Pons (tissue), 1 donor: ENCODE measurements around the gene MATN4.
"Not testable (repeated sequence)": the region's sequence is repeated elsewhere in the genome, so short reads cannot be mapped to it uniquely, and the experiment has no call there.

ENCODE experiments used
- DNase-seq: peaks from one replicate; pipeline ENCODE4 v3.0.0-alpha.2; 2016; ENCODE audit warnings: low spot score

Gene MATN4, protein sequence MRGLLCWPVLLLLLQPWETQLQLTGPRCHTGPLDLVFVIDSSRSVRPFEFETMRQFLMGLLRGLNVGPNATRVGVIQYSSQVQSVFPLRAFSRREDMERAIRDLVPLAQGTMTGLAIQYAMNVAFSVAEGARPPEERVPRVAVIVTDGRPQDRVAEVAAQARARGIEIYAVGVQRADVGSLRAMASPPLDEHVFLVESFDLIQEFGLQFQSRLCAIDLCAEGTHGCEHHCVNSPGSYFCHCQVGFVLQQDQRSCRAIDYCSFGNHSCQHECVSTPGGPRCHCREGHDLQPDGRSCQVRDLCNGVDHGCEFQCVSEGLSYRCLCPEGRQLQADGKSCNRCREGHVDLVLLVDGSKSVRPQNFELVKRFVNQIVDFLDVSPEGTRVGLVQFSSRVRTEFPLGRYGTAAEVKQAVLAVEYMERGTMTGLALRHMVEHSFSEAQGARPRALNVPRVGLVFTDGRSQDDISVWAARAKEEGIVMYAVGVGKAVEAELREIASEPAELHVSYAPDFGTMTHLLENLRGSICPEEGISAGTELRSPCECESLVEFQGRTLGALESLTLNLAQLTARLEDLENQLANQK

DNA sequence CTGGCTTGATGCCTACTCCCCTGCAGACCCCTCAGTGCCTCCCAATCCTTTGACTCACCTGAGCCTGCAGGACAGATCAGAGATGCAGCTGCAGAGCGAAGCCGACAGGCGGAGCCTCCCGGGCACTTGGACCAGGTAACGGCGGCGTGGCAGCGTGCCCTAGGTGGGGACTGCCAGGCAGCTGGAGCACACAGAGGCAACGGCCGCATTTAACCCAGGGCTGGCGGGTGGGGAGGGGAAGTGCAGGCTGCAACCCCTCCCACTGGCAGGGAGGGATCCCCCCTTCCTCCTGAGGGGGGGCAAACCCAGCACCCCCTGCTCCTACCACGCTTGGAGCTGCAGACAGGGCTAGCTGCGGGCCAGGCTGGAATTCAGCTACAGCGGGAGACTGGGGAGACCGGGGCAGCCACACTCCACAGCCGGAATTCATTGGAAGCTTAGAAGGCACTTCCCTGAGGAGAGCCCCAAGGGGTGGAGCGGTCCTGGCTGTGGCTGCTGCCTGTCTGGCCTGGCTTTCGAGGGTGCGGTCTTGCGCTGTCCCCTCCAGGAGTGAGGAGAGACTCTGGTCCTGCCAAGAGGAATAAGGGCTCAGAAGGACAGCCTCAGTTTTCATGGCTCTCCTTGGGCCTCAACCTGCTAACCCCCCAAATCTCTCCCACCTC, at the start of gene MATN4:
TSS of gene MATN4 (minus strand) at position 183 of the 662 bp plus-strand sequence. CDS start 2,717 bp downstream, outside the sequence.
- no peak for DNase-seq

DNA sequence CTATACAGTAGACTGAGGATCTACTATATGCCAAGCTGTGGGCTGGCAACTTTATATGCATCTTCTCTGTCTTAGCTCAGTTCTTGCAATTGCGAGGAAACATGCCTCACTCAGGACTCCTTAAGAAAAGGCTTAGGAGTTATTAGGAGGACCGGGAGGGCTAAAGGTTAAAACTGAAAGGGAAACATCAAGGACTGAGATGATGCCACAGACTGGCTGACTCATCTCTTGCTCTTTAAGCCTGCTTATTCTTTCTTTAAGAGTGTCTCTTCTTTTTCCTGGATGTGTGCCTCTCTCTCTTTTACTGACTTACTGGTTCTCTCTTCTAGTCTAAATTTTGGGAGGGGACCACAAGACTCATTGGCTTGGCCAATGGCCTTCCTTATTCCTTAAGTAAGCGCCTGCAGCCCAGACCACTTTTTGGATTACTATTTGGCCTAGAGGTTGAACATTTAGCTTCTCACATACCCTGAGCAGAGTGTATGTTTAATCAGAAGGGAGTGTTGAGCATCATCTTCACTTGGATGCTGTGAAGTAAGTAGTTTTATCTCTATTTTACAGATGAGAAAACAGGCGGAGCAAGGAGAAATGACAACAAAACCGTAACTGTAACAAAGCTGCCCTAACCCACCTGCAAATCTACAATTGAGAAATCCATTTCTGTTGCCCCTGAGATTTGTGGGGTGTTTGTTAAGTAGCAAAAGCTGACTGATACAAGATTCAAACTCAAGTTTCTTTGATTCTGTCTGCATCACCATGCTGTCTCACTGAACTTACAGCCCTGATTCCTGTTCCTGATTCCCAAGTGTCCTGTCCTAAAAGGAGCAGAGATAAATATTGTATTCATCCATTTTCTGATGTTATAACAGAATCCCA, 47.3 kb upstream of the MATN4 start:
- DNase-seq: no peak

DNA sequence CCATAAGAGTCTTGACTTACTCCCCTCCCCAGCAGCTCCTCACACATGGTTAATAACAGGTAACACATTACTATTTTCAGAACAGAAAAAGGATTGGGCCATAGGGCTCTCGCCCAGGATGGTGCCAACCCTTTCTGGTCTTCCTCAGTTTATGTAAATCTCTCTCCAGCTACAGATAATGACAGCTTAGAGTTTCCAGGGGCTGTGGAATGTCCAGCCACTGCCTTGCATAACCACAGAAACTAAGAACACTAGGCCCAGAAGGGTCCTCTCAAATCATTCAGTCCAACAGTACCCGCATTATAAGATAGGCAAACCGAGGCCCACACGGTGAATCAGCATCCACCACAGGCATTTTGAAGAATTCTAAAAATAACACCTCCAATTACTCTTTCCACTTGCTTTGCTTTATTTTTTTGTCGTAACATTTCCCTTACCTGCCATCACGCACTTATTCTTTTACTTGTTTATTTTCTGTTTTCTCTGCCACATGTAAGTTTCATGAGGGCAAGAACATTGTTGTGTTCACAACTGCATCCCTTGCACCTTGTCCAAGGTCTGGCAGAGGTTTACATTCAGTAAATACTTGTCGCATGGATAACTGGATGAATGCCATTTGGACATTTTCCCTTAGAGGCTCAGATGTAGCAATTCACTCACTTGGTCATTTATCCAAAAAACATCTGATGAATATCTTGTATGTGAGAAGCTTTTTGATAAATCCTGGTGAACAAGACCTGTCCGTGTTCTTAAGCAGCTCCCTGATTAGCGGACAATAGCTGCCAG, 46.5 kb upstream of the MATN4 start:
- no peak for DNase-seq

DNA sequence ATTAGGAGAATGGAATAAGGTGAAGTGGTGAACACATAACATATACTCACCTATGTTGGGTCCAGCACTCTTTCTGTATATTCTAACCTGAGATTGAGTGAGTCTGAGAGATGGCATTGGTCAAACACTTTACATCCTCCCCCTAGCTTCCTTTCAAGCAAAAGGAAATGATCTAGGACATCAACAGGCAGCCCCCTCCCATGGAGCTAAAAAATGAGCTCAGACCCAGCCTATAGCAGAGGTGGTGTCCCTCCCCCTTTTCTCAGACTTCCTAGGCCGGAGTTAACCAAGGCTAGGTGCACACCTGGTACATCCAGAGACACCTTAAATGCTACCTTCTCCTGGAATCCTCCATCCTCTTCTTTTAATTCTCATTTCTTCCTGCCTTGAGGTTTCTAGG, 45.6 kb upstream of the MATN4 start:
- no peak for DNase-seq

DNA sequence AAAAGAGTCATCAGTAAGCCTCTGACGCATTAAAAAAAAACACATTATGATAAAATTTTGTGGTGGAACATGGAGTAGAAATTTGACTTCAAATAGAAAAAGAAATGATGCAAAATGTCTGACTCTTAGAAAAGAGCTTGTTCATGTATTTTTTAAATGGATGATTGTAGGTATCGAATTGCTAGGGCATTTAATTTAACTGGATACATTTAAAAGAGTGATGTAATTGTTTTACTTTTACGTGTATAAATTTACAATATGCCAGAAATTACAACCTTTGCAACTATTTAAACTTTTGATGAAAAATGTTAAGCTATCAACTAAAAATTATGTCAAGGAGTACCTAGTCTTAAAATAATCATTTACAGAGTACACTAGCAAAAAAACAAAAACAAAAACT, 44.6 kb upstream of the MATN4 start:
- no peak for DNase-seq

DNA sequence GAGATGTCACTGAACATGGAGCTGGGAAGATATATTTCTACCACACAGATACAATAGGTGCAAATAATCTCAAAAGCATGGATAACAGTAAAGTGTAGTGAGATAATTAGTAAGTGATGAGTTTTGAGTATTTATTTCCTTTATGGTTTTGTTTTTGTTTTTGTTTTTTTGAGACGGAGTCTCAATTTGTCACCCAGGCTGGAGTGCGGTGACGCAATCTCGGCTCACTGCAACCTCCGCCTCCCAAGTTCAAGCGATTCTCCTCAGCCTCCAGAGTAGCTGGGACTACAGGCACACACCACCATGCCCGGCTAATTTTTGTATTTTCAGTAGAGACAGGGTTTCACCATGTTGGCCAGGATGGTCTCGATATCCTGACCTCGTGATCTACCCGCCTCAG, 42.7 kb upstream of the MATN4 start:
- DNase-seq: not testable (repeated sequence)

DNA sequence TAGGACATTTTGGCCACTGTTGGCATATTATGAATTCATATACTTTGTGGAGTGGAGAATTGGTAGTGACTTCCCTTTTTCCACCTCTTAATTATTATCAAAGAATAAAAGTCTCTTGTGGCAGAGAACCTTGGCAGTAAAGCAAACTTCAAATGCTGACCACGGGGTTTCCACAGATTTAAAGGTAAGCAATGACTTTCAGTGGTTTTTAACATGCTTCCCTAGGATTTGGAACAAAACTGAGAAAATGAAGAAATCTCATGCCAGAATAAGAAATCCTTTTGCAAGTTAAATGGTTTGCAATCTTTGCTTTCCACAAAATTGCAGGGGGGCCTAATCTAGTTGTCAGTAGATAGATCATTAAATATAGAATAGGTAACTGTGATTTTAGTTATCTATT, 42.1 kb upstream of the MATN4 start:
- no peak for DNase-seq

DNA sequence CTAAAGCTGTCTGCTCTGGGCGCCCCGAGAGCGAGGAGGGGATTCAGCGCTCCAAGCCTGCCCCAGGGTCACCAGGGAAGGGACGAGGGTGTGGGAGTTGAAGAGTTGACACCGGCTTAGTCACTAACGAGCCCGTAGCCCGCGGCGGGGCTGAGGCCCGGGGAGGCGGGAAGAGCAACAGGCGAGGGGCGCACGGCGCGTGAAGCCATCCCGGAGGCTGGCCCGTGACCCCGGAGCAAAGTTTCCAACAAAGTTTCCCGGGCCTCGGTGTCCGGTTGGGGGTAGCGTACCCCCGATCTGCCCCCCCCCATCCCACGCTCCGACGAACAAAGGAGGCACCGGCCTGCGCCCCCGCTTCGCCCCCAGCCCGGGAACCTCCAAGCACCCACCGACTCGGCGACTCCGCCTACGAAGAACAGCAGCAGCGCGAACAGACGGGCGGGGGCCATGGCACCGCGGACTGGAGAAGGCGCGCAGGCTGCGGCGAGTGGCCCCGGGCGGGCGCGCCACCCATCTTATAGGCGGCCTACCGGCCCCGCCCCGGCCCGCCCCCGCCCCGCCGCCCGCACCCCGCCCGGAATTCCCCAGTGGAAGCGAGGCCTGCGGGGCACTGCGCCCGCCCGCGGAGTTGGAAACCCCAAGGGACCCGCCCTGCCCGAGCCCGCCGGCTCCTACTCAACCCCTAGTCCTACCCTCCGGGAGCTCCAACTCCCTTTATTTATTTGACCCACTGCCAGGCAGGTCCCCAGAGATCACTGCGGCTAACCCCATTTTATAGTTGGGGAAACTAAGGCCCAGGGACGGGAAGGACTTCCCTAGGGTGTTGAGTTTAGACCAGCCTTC, 40.1 kb upstream of the MATN4 start, which contains the start of gene SDC4:
TSS of gene SDC4 (minus strand) at position 489 of the 843 bp plus-strand sequence. CDS start at position 449, 40 bp downstream.
- DNase-seq: no peak

DNA sequence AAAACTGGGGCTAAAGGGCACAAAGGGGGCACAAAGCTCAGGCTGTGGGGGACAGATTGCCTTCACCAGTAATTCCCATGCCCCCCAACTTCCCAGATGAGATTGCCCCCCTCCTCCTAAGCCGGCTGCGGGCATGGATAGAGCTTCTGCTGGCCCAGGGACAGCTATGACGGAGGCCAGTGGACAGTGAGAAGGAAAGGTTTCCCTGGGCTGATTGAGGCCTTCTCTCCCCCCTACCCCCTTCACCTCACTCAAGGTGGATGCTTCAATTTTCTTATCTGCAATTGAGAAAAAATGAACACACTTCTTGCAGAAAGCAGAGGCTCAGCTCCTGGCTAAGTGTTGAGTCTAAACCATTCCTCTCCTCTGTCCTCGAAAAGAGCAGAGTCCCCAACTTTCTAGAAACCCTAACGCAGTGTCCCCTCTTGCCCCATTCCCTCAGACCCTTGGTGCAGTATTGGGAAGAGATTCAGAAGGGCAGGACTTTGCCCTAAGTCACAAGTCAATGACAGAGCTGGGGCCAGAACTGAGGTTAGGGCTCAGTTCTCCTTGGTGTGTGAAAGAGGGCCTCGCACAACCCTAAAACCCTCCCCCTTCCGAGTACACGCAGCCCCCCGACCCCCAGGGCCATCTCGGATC, 39.3 kb upstream of the MATN4 start:
- DNase-seq: no peak

DNA sequence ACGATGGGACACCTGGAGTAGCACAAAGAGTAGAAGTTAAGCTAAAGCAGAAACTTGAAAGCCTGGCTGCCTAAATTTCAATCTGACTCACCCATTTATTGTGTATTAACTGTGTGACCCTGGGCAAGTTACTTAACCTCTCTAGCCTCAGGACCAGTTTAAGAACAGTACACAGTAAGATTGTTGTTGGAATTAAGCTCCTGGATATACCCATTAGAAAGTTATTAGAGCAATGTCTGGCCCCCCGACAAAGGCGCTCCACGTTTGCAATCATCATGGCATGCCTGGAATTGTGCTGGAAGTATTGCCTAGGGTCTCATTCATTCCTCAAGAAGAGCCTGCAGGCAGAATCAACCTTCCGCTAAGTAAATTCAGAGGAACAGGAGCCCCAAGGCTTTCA, 38.8 kb upstream of the MATN4 start:
- no peak for DNase-seq

DNA sequence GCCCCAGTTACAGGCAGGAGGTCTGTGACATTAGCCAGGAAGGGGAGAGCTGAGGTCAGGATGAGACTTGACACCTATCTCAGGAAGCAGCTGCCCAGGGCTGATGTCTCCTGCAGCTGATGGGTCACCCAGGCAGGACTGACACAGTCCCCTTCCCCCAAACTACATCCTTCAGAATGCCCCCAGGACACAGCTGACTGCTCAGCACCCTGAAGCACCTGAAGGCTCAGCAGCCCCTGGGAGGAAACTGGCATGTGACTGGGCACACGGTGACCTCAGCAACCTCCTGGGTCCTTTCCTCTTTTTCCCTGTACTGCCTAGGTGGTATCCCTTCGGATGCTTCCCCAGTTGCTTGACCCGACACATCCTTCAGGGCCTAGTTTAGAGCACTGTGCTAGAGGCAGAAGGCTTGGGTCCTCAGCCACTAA, 38.2 kb upstream of the MATN4 start:
- no peak for DNase-seq

DNA sequence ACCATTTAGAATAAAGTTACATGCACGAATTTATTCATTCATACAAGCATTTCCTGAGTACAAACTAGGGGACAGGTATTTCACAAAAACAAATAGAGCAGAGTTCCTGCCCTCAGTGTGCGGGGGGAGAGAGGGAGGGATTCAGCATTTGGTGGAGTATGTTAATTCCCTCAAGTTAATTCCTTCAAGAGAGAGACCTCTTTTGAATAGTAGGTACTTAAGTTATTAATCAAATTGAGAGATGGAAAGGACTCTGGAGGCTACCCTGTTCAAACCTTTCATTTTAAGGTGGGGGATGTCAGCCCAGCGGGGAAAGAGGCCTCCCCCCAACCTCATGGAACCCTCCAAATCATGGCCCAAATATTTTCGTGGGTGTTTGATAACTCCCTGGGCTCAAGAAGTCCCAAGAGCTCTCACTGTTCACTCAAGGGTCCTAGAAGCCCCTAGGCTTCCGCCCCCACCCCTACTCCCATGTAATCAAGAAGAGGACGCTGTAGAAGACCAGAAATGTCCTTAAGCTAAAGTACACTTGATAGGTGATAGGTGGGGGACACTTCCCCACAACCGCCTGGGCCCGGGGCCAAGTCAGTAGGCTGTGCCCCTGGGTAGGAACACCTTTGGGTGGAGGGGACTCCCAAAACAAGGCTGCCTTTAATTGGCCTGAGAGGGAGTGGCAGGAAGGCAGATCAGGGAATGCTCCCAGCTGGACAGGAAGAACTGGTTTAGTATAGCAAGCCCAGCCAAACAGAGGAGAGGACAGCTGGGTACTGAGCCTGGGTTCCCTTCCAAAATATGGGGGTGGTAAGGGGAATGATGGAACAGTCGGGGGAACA, 37.2 kb upstream of the MATN4 start:
- DNase-seq: no peak

DNA sequence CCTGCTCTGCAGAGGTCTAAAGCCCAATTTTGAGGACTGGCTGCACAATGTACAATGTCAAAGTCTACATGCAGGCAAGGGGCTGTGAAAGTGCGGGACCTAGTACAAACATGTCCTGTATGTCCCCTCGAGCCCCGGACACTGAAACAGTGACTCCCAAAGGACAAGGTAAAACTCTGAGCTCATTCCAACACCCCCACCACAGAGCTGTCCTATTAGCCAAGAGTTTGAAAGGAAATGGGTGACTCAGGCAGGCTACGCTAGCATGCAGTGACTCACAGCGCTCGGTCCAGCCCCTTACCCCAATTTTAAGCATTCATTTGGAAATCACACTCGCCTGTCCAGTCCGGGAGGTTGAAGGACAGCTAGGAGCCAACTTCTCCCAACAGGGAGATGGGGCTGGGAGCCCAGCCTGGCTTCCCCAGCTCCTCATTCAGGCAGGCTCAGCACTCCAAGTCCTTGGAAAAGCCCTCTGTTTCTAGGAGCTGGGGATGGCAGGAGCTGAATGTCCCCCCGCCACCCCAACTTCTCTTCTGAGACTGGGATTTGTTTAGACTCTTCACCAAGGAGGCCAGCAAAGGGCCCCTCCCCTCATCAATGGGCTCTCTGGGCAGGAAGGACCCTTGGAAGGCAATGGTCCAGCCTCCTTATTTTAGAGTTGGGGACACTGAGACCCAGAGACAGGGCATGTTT, 36.2 kb upstream of the MATN4 start:
- peak; percentile 45 for DNase-seq

DNA sequence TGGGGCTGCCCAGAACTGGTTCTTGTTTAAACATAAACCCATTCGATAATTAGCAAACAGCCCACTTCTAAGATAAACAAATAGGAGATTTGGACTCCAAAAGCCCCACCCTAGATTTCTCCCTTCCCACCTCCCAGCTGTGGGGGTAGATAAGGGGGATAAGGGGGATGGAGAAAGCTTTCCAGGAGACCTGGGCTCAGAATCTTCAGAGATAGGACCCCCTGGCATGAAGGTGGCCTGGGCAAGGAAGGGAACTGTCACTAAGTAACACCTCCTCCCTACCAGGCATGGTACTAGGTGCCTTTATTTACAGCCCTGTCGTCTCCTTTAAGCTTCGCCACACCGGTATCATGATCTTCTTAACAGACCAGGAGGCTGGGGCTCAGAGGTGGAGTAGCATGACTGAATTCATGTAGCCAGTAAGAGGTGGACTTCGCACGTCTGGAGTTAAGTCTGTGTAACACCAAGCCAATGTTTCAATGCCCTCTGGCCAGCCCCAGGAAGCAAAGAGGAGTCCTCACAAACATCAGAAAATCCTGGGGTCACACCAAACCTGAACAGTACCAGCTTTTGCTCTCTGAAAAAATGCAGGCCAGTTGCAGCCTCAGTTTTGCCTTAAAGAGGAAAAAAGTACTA, 35.6 kb upstream of the MATN4 start:
- no peak for DNase-seq

DNA sequence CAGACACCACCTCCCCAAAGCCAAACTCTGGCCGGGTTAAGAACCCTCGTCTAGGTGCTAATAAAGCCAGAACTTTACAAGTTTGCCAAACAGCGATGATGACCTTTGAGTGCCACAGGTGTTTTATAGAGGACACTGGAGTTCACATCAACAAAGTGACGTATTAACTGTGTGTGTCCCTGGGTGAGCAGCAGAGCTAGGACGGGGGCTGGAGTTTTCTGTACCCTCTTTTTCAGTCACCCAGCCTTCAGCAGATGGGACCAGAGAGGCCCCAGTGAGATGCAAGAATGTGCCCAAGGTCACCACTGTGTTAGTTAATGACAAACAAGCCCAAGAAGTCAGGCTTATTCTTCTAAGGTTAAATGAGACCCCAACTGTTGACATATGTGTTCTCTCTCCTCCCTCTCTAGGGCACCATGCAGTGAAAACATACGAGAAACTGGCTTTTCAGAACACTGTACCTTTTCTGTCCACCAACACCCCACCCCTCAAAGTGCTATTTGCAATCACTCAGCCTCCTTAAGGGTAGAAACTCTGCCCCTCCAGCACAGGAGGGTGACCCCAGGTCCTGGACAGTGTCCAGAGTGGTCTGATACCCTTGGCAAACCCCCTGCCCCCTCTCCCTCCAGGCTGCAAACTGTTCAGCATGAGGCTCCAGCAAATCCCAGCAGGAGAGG, 34.9 kb upstream of the MATN4 start:
- DNase-seq: no peak

DNA sequence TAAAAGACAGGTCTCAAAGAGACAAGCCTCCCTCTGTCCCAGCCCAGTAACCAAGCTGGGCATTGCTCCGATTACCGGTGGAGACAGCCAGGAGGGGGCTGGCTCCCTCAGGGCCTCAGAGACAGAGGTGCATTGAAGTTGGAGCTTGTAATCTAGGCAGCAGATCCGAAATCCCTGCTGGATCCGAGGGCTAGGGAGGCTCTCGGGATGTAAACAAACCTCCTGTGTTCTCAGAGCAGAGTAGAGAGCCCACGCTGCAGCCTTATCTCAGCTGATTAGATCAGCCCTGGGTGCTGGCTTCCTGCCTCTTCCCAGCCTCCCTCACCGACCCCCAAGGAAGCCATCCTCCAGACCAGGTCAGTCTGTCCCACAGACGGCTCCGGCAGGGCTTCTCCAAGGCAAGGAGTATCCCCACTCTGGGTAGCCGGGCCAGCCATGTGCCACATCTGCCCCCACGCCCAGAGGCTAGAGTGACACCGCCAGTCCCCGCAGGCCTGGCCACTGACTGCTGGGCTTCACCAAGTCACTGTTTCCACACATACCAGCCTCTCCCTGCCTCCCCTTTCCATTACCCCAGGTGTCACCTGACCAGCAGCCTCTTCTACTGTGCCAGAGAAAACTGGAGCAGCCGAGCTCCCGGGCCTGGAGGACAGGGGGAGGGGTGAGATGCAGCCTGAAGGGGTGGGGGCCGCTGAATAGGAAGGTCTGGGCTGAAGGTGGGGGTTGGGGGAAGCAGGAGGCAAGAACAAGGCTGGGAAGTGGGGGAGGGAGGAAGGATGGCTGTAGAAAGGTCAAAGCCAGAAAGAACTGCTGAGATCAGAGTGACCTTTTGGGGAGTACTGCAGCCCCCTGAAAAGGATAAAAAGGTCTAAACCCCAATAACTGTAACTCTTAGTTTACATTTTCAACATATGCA, 34.1 kb upstream of the MATN4 start:
- peak; percentile 64 for DNase-seq
